Measurements from ENCODE around the gene GNB1L. TPM values are rescaled to one million over a fixed set of nuclear protein-coding genes. Genes with fewer than 3 reads are reported as not detected.
"Not testable (repeated sequence)": the region's sequence is repeated elsewhere in the genome, so short reads cannot be mapped to it uniquely, and the experiment has no call there.

GNB1L gene
- total and polyA plus RNA-seq, 2 experiments from 2014 or later = 14.3 to 16.5 TPM

- Histone ChIP-seq H3K79me2 (ENCODE audit: insufficient read depth) (peaks cover 38% of the 10 kb centered on the region), H2AFZ (peak overlapping the region; percentile 23; the same call in 1 of the 2 replicates), H3K27me3 (replicated peaks; ENCODE audit: insufficient read depth) (no peaks in the 10 kb centered on the region), H3K36me3 (ENCODE audit: low read depth) (no peaks in the 10 kb centered on the region), H3K4me1 (ENCODE audit: insufficient read depth) (peaks cover 8% of the 10 kb centered on the region), H3K9me2 (ENCODE audit: insufficient read depth) (no peaks in the 10 kb centered on the region), H3F3A (ENCODE audit: insufficient read depth) (peaks cover 4% of the 10 kb centered on the region), H3K9ac (no peak overlapping the region), H3K4me3 (no peak overlapping the region), H4K20me1 (ENCODE audit: insufficient read depth) (no peaks in the 10 kb centered on the region), H3K9me3 (ENCODE audit: low read depth) (no peaks in the 10 kb centered on the region), H3K4me2 (ENCODE audit: unreplicated experiment) (no peak overlapping the region), H3K27ac (no peak overlapping the region)
- no peak for DNase-seq
- in situ Hi-C loops (cut with MboI) = no loop called here
- no peak for TF ChIP-seq EZH2phosphoT487 (IDR thresholded peaks at IDR 0.05; ENCODE audit: insufficient read depth, low read depth)
- no peak for TF ChIP-seq EZH2 (IDR thresholded peaks at IDR 0.05; ENCODE audit: insufficient read depth, poor library complexity, severe bottlenecking)
These were observed 18.2 kb downstream of the GNB1L start for GRCh38 chr22:19836512-19836911.

GRCh38 chr22:19834599-19834998 lies 20.1 kb downstream of the GNB1L start:
- Histone ChIP-seq H4K20me1 (ENCODE audit: insufficient read depth) (no peaks in the 10 kb centered on the region), H3K4me3 (no peak overlapping the region), H2AFZ (no peak overlapping the region), H3K79me2 (ENCODE audit: insufficient read depth) (peaks cover 33% of the 10 kb centered on the region), H3K9me2 (ENCODE audit: insufficient read depth) (no peaks in the 10 kb centered on the region), H3K36me3 (ENCODE audit: low read depth) (no peaks in the 10 kb centered on the region), H3K27me3 (replicated peaks; ENCODE audit: insufficient read depth) (no peaks in the 10 kb centered on the region), H3K4me2 (ENCODE audit: unreplicated experiment) (no peak overlapping the region), H3K4me1 (ENCODE audit: insufficient read depth) (peaks cover 8% of the 10 kb centered on the region), H3K9ac (no peak overlapping the region), H3K9me3 (ENCODE audit: low read depth) (no peaks in the 10 kb centered on the region), H3F3A (ENCODE audit: insufficient read depth) (peaks cover 4% of the 10 kb centered on the region), H3K27ac (no peak overlapping the region)
- in situ Hi-C loops (cut with MboI) = no loop called here
- TF ChIP-seq EZH2 (IDR thresholded peaks at IDR 0.05; ENCODE audit: insufficient read depth, poor library complexity, severe bottlenecking) (no peak), EZH2phosphoT487 (IDR thresholded peaks at IDR 0.05; ENCODE audit: insufficient read depth, low read depth) (no peak)
- DNase-seq = no peak

GRCh38 chr22:19833327-19833726 lies 21.3 kb downstream of the GNB1L start:
- H3K4me3 ChIP-seq; H3K27ac ChIP-seq; H3K4me2 ChIP-seq (ENCODE audit: unreplicated experiment); H3K4me1 ChIP-seq (ENCODE audit: insufficient read depth); H2AFZ ChIP-seq; H3K9me2 ChIP-seq (ENCODE audit: insufficient read depth); H3K36me3 ChIP-seq (ENCODE audit: low read depth); DNase-seq; in situ Hi-C loops (cut with MboI); H4K20me1 ChIP-seq (ENCODE audit: insufficient read depth); H3K9me3 ChIP-seq (ENCODE audit: low read depth); H3K9ac ChIP-seq; H3F3A ChIP-seq (ENCODE audit: insufficient read depth); H3K27me3 ChIP-seq (replicated peaks; ENCODE audit: insufficient read depth): not testable (repeated sequence)
- WGBS, 2 experiments (ENCODE audit: low coverage in 1 of 2, low lambda C conversion rate in 2 of 2, missing lambda C conversion rate in 2 of 2) = 87 to 88% methylated on average over 9 of the region's 9 CpGs
- peaks cover 33% of the 10 kb centered on the region for H3K79me2 ChIP-seq (ENCODE audit: insufficient read depth)

- no peaks in the 10 kb centered on the region for H3K36me3 ChIP-seq (ENCODE audit: low read depth)
- H4K20me1 ChIP-seq (ENCODE audit: insufficient read depth) = no peaks in the 10 kb centered on the region
- no peak overlapping the region for H3K9ac ChIP-seq
- no peak for TF ChIP-seq EZH2phosphoT487 (IDR thresholded peaks at IDR 0.05; ENCODE audit: insufficient read depth, low read depth)
- no peak for TF ChIP-seq EZH2 (IDR thresholded peaks at IDR 0.05; ENCODE audit: insufficient read depth, poor library complexity, severe bottlenecking)
- peaks cover 8% of the 10 kb centered on the region for H3K4me1 ChIP-seq (ENCODE audit: insufficient read depth)
- peaks cover 28% of the 10 kb centered on the region for H3K79me2 ChIP-seq (ENCODE audit: insufficient read depth)
- no peak overlapping the region for H2AFZ ChIP-seq
- in situ Hi-C loops (cut with MboI) = no loop called here
- H3K27me3 ChIP-seq (replicated peaks; ENCODE audit: insufficient read depth) = no peaks in the 10 kb centered on the region
- WGBS, 2 experiments (ENCODE audit: low coverage in 1 of 2, low lambda C conversion rate in 2 of 2, missing lambda C conversion rate in 2 of 2) = 87 to 92% methylated on average over 7 of the region's 7 CpGs
- DNase-seq = no peak
- no peak overlapping the region for H3K27ac ChIP-seq
- no peaks in the 10 kb centered on the region for H3K9me3 ChIP-seq (ENCODE audit: low read depth)
- peaks cover 4% of the 10 kb centered on the region for H3F3A ChIP-seq (ENCODE audit: insufficient read depth)
- H3K9me2 ChIP-seq (ENCODE audit: insufficient read depth) = no peaks in the 10 kb centered on the region
- no peak overlapping the region for H3K4me3 ChIP-seq
- H3K4me2 ChIP-seq (ENCODE audit: unreplicated experiment) = no peak overlapping the region
These were observed 22.1 kb downstream of the GNB1L start for GRCh38 chr22:19832476-19833108.

GRCh38 chr22:19831979-19832378 lies 22.7 kb downstream of the GNB1L start:
- H3K27ac ChIP-seq; H3K27me3 ChIP-seq (replicated peaks; ENCODE audit: insufficient read depth); H3K9me3 ChIP-seq (ENCODE audit: low read depth); H3K4me1 ChIP-seq (ENCODE audit: insufficient read depth); H3F3A ChIP-seq (ENCODE audit: insufficient read depth); H3K9ac ChIP-seq; in situ Hi-C loops (cut with MboI); DNase-seq; H3K4me3 ChIP-seq; H3K36me3 ChIP-seq (ENCODE audit: low read depth); H3K9me2 ChIP-seq (ENCODE audit: insufficient read depth); H4K20me1 ChIP-seq (ENCODE audit: insufficient read depth); H2AFZ ChIP-seq; H3K4me2 ChIP-seq (ENCODE audit: unreplicated experiment): not testable (repeated sequence)
- 93 to 98% methylated on average over 3 of the region's 3 CpGs for WGBS, 2 experiments (ENCODE audit: low coverage in 1 of 2, low lambda C conversion rate in 2 of 2, missing lambda C conversion rate in 2 of 2)
- peaks cover 26% of the 10 kb centered on the region for H3K79me2 ChIP-seq (ENCODE audit: insufficient read depth)

All from GM23248 (cell line).